Peyer's patch (tissue), 4 donors: ENCODE measurements around the gene SYNE3. TPM values are rescaled to one million over a fixed set of nuclear protein-coding genes. Genes with fewer than 3 reads are reported as not detected.

Experiments used
- DNase-seq, 3 donors: peaks; one replicate each; pipeline ENCODE4 v3.0.0-alpha.2; 2017 to 2019
- H3K27ac ChIP-seq, 4 donors: fragments of 200-600 bp; sonication (generic); one replicate each; pipeline ENCODE4 v1.5.1; 2016 to 2019
- H3K27me3 ChIP-seq, 2 donors: fragments of 200-600 bp; sonication (generic); one replicate each; pipeline ENCODE4 v1.5.1; 2019
- H3K36me3 ChIP-seq, 3 donors: fragments of 200-600 bp; sonication (generic); one replicate each; pipeline ENCODE4 v1.5.1; 2016 to 2019
- H3K4me1 ChIP-seq, 4 donors: fragments of 200-600 bp; sonication (generic); one replicate each; pipeline ENCODE4 v1.5.1; 2016 to 2019
- H3K4me3 ChIP-seq, 4 donors: fragments of 200-600 bp; sonication (generic); 1 replicate in 3 of 4; 2 replicates in 1 of 4; pipeline ENCODE4 v1.5.1; 2016 to 2019; ENCODE audit warnings: mild to moderate bottlenecking in 1 of 4
- H3K9me3 ChIP-seq, 4 donors: fragments of 200-600 bp; sonication (generic); one replicate each; pipeline ENCODE4 v1.5.1; 2016 to 2019; ENCODE audit warnings: mild to moderate bottlenecking in 1 of 4
- CTCF ChIP-seq, 6 experiments: fragments of 450-650 bp in 4 of 6; fragments of 200-600 bp in 2 of 6; sonication (generic) in 1 of 6; IDR thresholded peaks; one replicate each; pipeline ENCODE4 v1.5.1; 2017 to 2019; ENCODE audit warnings: antibody characterized with exemption in 6 of 6, mild to moderate bottlenecking in 3 of 6, moderate library complexity in 1 of 6
- POLR2A ChIP-seq, 2 donors: fragments of 450-650 bp; IDR thresholded peaks; one replicate each; pipeline ENCODE4 v1.5.1; 2017; ENCODE audit warnings: antibody characterized with exemption in 2 of 2, mild to moderate bottlenecking in 2 of 2, moderate library complexity in 2 of 2
- total RNA-seq, 4 donors: library from RNA; depleted of rRNA; stranded (reverse); fragments of >200 nt; gene quantifications; one replicate each; pipeline ENCODE4 v1.1.0, GENCODE V29; 2016

SYNE3 gene
- total RNA-seq, 4 donors from 2014 or later, result 7.2 to 35.5 (median 13.1) TPM

- Histone ChIP-seq H3K27me3 (no peaks in the 10 kb centered on the region), H3K27ac (peak overlapping the region in 2 of 4 donors; percentile 39 to 42), H3K9me3 (no peaks in the 10 kb centered on the region), H3K4me3 (no peak overlapping the region), H3K36me3 (no peaks in the 10 kb centered on the region), H3K4me1 (peaks cover 8 to 48% (median 14%) of the 10 kb centered on the region in 4 donors)
- TF ChIP-seq CTCF (IDR thresholded peaks at IDR 0.05), result no peak
- no peak for TF ChIP-seq POLR2A (IDR thresholded peaks at IDR 0.05)
- peak in 1 of 3 donors; percentile 44 for DNase-seq
These were observed 27.9 kb downstream of the SYNE3 start for GRCh38 chr14:95488376-95489213.

- no peaks in the 10 kb centered on the region for H3K36me3 ChIP-seq
- H3K4me3 ChIP-seq, result no peak overlapping the region
- H3K9me3 ChIP-seq, result no peaks in the 10 kb centered on the region
- H3K27ac ChIP-seq, result peak overlapping the region in 2 of 4 donors; percentile 53 to 64
- peaks cover 8 to 50% (median 13%) of the 10 kb centered on the region in 4 donors for H3K4me1 ChIP-seq
- TF ChIP-seq CTCF (IDR thresholded peaks at IDR 0.05) (no peak), POLR2A (IDR thresholded peaks at IDR 0.05) (no peak)
- no peaks in the 10 kb centered on the region for H3K27me3 ChIP-seq
- DNase-seq, result peak in 1 of 3 donors; percentile 5
These were observed 28.8 kb downstream of the SYNE3 start for GRCh38 chr14:95487669-95488084.

- DNase-seq, result peak; percentile 50 to 77 (median 77)
- Histone ChIP-seq H3K4me1 (peaks cover 8 to 52% (median 13%) of the 10 kb centered on the region in 4 donors), H3K9me3 (no peaks in the 10 kb centered on the region), H3K27me3 (no peaks in the 10 kb centered on the region), H3K4me3 (no peak overlapping the region), H3K27ac (peak overlapping the region in 2 of 4 donors; percentile 53 to 64), H3K36me3 (no peaks in the 10 kb centered on the region)
- TF ChIP-seq CTCF (IDR thresholded peaks at IDR 0.05), result no peak
- no peak for TF ChIP-seq POLR2A (IDR thresholded peaks at IDR 0.05)
These were observed 29.4 kb downstream of the SYNE3 start for GRCh38 chr14:95486875-95487668.

GRCh38 chr14:95485222-95485819, 31.1 kb downstream of the SYNE3 start:
- Histone ChIP-seq H3K27ac (no peak overlapping the region), H3K9me3 (no peaks in the 10 kb centered on the region), H3K27me3 (no peaks in the 10 kb centered on the region), H3K4me1 (peaks cover 8 to 51% (median 21%) of the 10 kb centered on the region in 4 donors), H3K4me3 (no peak overlapping the region), H3K36me3 (no peaks in the 10 kb centered on the region)
- DNase-seq, result no peak
- TF ChIP-seq POLR2A (IDR thresholded peaks at IDR 0.05) (no peak), CTCF (IDR thresholded peaks at IDR 0.05) (no peak)

- no peaks in the 10 kb centered on the region for H3K36me3 ChIP-seq
- no peaks in the 10 kb centered on the region for H3K27me3 ChIP-seq
- DNase-seq, result no peak
- TF ChIP-seq POLR2A (IDR thresholded peaks at IDR 0.05) (no peak), CTCF (IDR thresholded peaks at IDR 0.05) (no peak)
- H3K4me3 ChIP-seq, result no peak overlapping the region
- H3K9me3 ChIP-seq, result no peaks in the 10 kb centered on the region
- peak overlapping the region in 3 of 4 donors; percentile 21 to 66 (median 55) for H3K27ac ChIP-seq
- H3K4me1 ChIP-seq, result peaks cover 8 to 45% (median 26%) of the 10 kb centered on the region in 4 donors
These were observed 32.2 kb downstream of the SYNE3 start for GRCh38 chr14:95484296-95484695.
